Upper lobe of right lung (tissue), 1 donor: Measurements from ENCODE around the gene GTF2F1. TPM values are rescaled to one million over a fixed set of nuclear protein-coding genes. Genes with fewer than 3 reads are reported as not detected.

Experiments used
- ATAC-seq: fragments of 200-7000 bp; cut with Tn5 transposase; one replicate; pipeline ENCODE4 v1.9.1; 2020; ENCODE audit warnings: mild to moderate bottlenecking, moderate library complexity
- DNase-seq: peaks from one replicate; pipeline ENCODE4 v3.0.0-alpha.2; 2020
- H3K27ac ChIP-seq: fragments of 200-600 bp; one replicate; pipeline ENCODE4 v1.8.0; 2022
- H3K27me3 ChIP-seq: fragments of 200-600 bp; one replicate; pipeline ENCODE4 v1.8.0; 2022; ENCODE audit warnings: mild to moderate bottlenecking
- H3K36me3 ChIP-seq: fragments of 200-600 bp; one replicate; pipeline ENCODE4 v1.8.0; 2022
- H3K4me1 ChIP-seq: fragments of 200-600 bp; one replicate; pipeline ENCODE4 v1.8.0; 2022
- H3K4me3 ChIP-seq: fragments of 200-600 bp; one replicate; pipeline ENCODE4 v1.8.0; 2022; ENCODE audit warnings: mild to moderate bottlenecking
- H3K9me3 ChIP-seq: fragments of 200-600 bp; one replicate; pipeline ENCODE4 v1.8.0; 2022
- CTCF ChIP-seq: fragments of 200-600 bp; IDR thresholded peaks from one replicate; pipeline ENCODE4 v1.8.0; 2022; ENCODE audit warnings: antibody characterized with exemption
- intact Hi-C: fragments of 100-400 bp; cut with DNase I; formaldehyde crosslinking; loops from one replicate; pipeline ENCODE4 v1.11.0; 2022
- microRNA-seq: library from miRNA; unstranded; fragments of <30 nt; microRNA quantifications from one replicate; pipeline ENCODE4 v1.2.0, GENCODE V29; 2020; ENCODE audit warnings: borderline microRNAs expressed
- total RNA-seq: library from RNA; stranded (reverse); fragmentation: NEBNext Ultra II Directional; extraction: Animal tissue kit (Norgen Biotek cat#: 25700); gene quantifications from one replicate; pipeline ENCODE4 v1.2.1, GENCODE V29; 2021
- donor health status: DM: no; HTN: yes; CAD: no; lungs with severe emphysema.

The GTF2F1 gene
- total RNA-seq, 1 donor from 2014 or later: 47.4 TPM

- H3K36me3 ChIP-seq: no peaks in the 10 kb centered on the region
- ATAC-seq: no peak
- H3K9me3 ChIP-seq: no peaks in the 10 kb centered on the region
- H3K27ac ChIP-seq: no peak within 1 kb of the TSS
- no peaks in the 10 kb centered on the region for H3K4me1 ChIP-seq
- intact Hi-C loops: no loop called here
- no peak for DNase-seq
- no peak for TF ChIP-seq CTCF
- H3K27me3 ChIP-seq: no peaks in the 10 kb centered on the region
- H3K4me3 ChIP-seq: no peak within 1 kb of the TSS
Observed at GRCh38 chr19:6333439-6333838, 59.5 kb downstream of the GTF2F1 start, which contains the start of gene ACER1. ACER1 (minus strand) TSS chr19:6333612; CDS start chr19:6333551, 61 bp downstream.

Small RNA genes lying within 50 kb of the gene (microRNA-seq; reads per million reads assigned to microRNA genes)
- gene MIR3940 (1.2 reads per million), gene MIR6790 (not detected), gene MIR6885 (not detected)

Other genes with a start within 250 kb of the GTF2F1 start
- gene MLLT1, start 113.2 kb downstream of the GTF2F1 start, total RNA-seq: 73.4 TPM
- gene ACER1, start 59.6 kb downstream of the GTF2F1 start, total RNA-seq: not detected
- 57.7 TPM for gene CLPP, start 31.6 kb downstream of the GTF2F1 start, total RNA-seq
- gene ALKBH7, start 20.4 kb downstream of the GTF2F1 start, total RNA-seq: 57.2 TPM
- 1.7 TPM for gene PSPN, start 17.2 kb downstream of the GTF2F1 start, total RNA-seq
- 186 TPM for gene KHSRP, start 31.6 kb upstream of the GTF2F1 start, total RNA-seq
- gene SLC25A41, start 40.6 kb upstream of the GTF2F1 start, total RNA-seq: not detected
- 51.4 TPM for gene SLC25A23, start 66.6 kb upstream of the GTF2F1 start, total RNA-seq
- gene CRB3, start 71.1 kb upstream of the GTF2F1 start, total RNA-seq: 48.4 TPM
- 8.7 TPM for gene DENND1C, start 88.6 kb upstream of the GTF2F1 start, total RNA-seq
- 0.58 TPM for gene TUBB4A, start 109.1 kb upstream of the GTF2F1 start, total RNA-seq
- gene TNFSF9, start 137.9 kb upstream of the GTF2F1 start, total RNA-seq: 7.4 TPM
- 1.7 TPM for gene CD70, start 198.0 kb upstream of the GTF2F1 start, total RNA-seq